NCI-H1436 treated with DMSO at 0.1 percent for 48 hours (cell line): ENCODE measurements around the gene ITGB4.

ENCODE experiments used
- DNase-seq: peaks from one replicate; lab custom pipeline; 2025; lab: John Stamatoyannopoulos, UW

Gene ITGB4

GRCh38 chr17:75731716-75732498 is 10.6 kb downstream of the ITGB4 start:
- DNase-seq: no peak

GRCh38 chr17:75733471-75733870 is 12.2 kb downstream of the ITGB4 start:
- no peak for DNase-seq

GRCh38 chr17:75734674-75735294 is 13.5 kb downstream of the ITGB4 start:
- no peak for DNase-seq

GRCh38 chr17:75736173-75736835 is 15.0 kb downstream of the ITGB4 start:
- no peak for DNase-seq

GRCh38 chr17:75737133-75737962 is 16.1 kb downstream of the ITGB4 start:
- no peak for DNase-seq

GRCh38 chr17:75738218-75738802 is 17.1 kb downstream of the ITGB4 start:
- DNase-seq: no peak

GRCh38 chr17:75739174-75739573 is 17.9 kb downstream of the ITGB4 start:
- no peak for DNase-seq

- no peak for DNase-seq
These were observed 18.5 kb downstream of the ITGB4 start for GRCh38 chr17:75739801-75740200.

- no peak for DNase-seq
These were observed 19.0 kb downstream of the ITGB4 start for GRCh38 chr17:75740215-75740614.

- DNase-seq: no peak
These were observed 19.4 kb downstream of the ITGB4 start for GRCh38 chr17:75740631-75741077.

- DNase-seq: no peak
These were observed 21.1 kb downstream of the ITGB4 start for GRCh38 chr17:75742337-75742736.

GRCh38 chr17:75743625-75744206 is 22.5 kb downstream of the ITGB4 start:
- DNase-seq: no peak

GRCh38 chr17:75748706-75749105 is 27.4 kb downstream of the ITGB4 start:
- no peak for DNase-seq

- DNase-seq: no peak
These were observed 28.5 kb downstream of the ITGB4 start for GRCh38 chr17:75749545-75750389.

GRCh38 chr17:75750661-75751423 is 29.6 kb downstream of the ITGB4 start:
- DNase-seq: no peak

GRCh38 chr17:75751676-75752404 is 30.6 kb downstream of the ITGB4 start:
- no peak for DNase-seq

- no peak for DNase-seq
These were observed 31.1 kb downstream of the ITGB4 start for GRCh38 chr17:75752405-75752709.

- no peak for DNase-seq
These were observed 31.7 kb downstream of the ITGB4 start for GRCh38 chr17:75752802-75753513.
